CD4-positive, CD25-positive, alpha-beta regulatory T cell (primary cell): Measurements from ENCODE around the gene LRMDA. TPM values are rescaled to one million over a fixed set of nuclear protein-coding genes. Genes with fewer than 3 reads are reported as not detected.

Experiments
- ATAC-seq, 2 donors: fragments of 150-1000 bp; cut with Tn5 transposase; one replicate each; pipeline ENCODE4 v1.10.0; 2021; ENCODE audit warnings: low read depth in 2 of 2, moderate number of reproducible peaks in 2 of 2, moderate library complexity in 1 of 2
- DNase-seq, 3 donors: peaks; one replicate each; pipeline versions ENCODE4 v3.0.0 to v3.0.0-alpha.2; 2012 to 2022; ENCODE audit warnings: mixed read lengths in 1 of 3
- H3K27ac ChIP-seq: one replicate; pipeline ENCODE4 v1.7.0; 2013; ENCODE audit warnings: mild to moderate bottlenecking, low read length; ENCODE audit not compliant: insufficient read depth, poor library complexity, severe bottlenecking
- H3K27me3 ChIP-seq: one replicate; pipeline ENCODE4 v1.7.0; 2013; ENCODE audit warnings: low read length; ENCODE audit not compliant: control insufficient read depth, insufficient read depth
- H3K36me3 ChIP-seq: one replicate; pipeline ENCODE4 v1.7.0; 2013; ENCODE audit warnings: mild to moderate bottlenecking, low read length, moderate library complexity; ENCODE audit not compliant: control insufficient read depth, insufficient read depth
- H3K4me1 ChIP-seq: 2 replicates; pipeline ENCODE4 v1.7.0; 2013; ENCODE audit warnings: mild to moderate bottlenecking, low read length; ENCODE audit not compliant: insufficient read depth, control insufficient read depth, poor library complexity, severe bottlenecking
- H3K4me3 ChIP-seq: one replicate; pipeline ENCODE4 v1.7.0; 2013; ENCODE audit warnings: low read depth, mild to moderate bottlenecking, low read length, moderate library complexity
- H3K9me3 ChIP-seq, 2 experiments: 1 replicate in 1 of 2; 2 replicates in 1 of 2; pipeline ENCODE4 v1.7.0; 2013; ENCODE audit warnings: low read length in 2 of 2, mild to moderate bottlenecking in 1 of 2, moderate library complexity in 1 of 2; ENCODE audit not compliant: control insufficient read depth in 2 of 2
- H3K27ac Mint-ChIP-seq, 3 donors: one replicate each; pipeline ENCODE4 v1.8.0; 2020 to 2022; ENCODE audit warnings: mild to moderate bottlenecking in 3 of 3, mixed read lengths in 3 of 3, moderate library complexity in 2 of 3
- H3K27me3 Mint-ChIP-seq: one replicate; pipeline ENCODE4 v1.8.0; 2022; ENCODE audit warnings: mild to moderate bottlenecking, mixed read lengths
- H3K36me3 Mint-ChIP-seq: one replicate; pipeline ENCODE4 v1.8.0; 2020; ENCODE audit warnings: mixed read lengths
- H3K4me1 Mint-ChIP-seq, 4 donors: one replicate each; pipeline ENCODE4 v1.8.0; 2020 to 2022; ENCODE audit warnings: mixed read lengths in 4 of 4, mild to moderate bottlenecking in 1 of 4
- H3K4me3 Mint-ChIP-seq, 4 donors: one replicate each; pipeline ENCODE4 v1.8.0; 2020 to 2022; ENCODE audit warnings: mild to moderate bottlenecking in 4 of 4, mixed read lengths in 4 of 4, moderate library complexity in 3 of 4
- H3K9me3 Mint-ChIP-seq, 7 donors: one replicate each; pipeline ENCODE4 v1.8.0; 2020 to 2022; ENCODE audit warnings: mixed read lengths in 7 of 7, mild to moderate bottlenecking in 3 of 7, moderate library complexity in 2 of 7
- polyA plus RNA-seq, 4 donors: library from polyadenylated mRNA; unstranded; fragments of 300-500 nt; fragmentation: Illumina TruSeq; gene quantifications; one replicate each; pipeline ENCODE4 v1.2.3, GENCODE V29; 2021
- total RNA-seq: library from RNA; stranded (reverse); gene quantifications from one replicate; pipeline ENCODE4 v1.2.3, GENCODE V29; 2022

The LRMDA gene
- total and polyA plus RNA-seq, 5 donors from 2014 or later: 0.10 TPM; not detected in 4

DNA sequence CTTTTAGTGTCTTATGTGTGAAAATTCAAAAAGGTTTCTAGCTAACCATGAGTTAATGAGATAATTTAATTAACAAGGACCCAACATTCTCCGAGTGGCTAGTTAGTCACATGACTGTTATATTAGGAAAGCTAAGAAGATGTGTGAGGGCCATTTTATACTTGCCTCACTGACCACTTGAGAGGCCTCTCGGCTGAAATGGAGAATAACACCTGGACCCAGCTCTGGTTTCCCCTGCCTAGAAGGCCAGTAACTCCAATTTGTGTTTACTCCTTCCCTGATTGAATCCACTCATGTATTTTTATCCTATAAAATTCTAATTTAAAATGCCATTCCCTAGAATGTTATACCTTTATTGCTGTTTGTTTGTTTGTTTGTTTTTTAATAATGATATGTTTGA is 1115.0 kb downstream of the LRMDA start:
- H3K4me1 Mint-ChIP-seq: no peaks in the 10 kb centered on the region
- Histone ChIP-seq H3K4me1 (no peaks in the 10 kb centered on the region), H3K27me3 (no peaks in the 10 kb centered on the region), H3K9me3 (no peaks in the 10 kb centered on the region), H3K27ac (no peak overlapping the region), H3K36me3 (no peaks in the 10 kb centered on the region), H3K4me3 (no peak overlapping the region)
- DNase-seq (no peak), ATAC-seq (no peak)
- no peaks in the 10 kb centered on the region for H3K36me3 Mint-ChIP-seq
- peaks cover 0 to 4% (median 0%) of the 10 kb centered on the region in 7 donors for H3K9me3 Mint-ChIP-seq
- no peak overlapping the region for H3K27ac Mint-ChIP-seq
- H3K27me3 Mint-ChIP-seq: peaks cover 11% of the 10 kb centered on the region
- no peak overlapping the region for H3K4me3 Mint-ChIP-seq

DNA sequence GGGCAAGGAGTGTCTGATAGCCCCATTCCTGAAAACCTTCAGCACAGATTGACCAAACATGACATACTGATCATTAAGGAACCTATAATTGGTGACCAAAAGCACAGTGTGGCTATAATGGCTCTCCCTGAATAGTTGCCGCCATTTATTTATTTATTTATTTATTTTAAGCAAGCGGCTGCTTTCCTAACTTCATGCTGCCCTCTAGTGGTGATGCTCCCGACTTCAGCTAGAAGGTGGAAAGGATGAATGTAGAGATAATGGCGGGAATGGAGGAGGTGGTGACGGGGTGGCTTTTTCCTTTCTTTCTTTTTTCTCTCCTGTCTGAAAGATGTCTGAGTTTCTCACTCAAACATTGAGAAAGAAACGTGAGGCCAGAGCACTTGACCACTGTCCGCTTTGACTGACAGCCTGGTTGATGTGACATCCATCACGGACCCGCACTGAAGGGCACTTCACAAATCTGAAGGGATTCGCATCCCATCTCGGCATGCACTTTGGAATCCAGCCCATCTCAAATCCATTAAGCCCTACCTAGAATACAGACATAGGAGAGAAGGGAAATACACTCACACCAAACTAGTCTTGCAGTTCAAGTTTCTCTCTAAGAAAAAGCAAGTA is 1116.0 kb downstream of the LRMDA start:
- H3K4me3 Mint-ChIP-seq: no peak overlapping the region
- H3K36me3 Mint-ChIP-seq: no peaks in the 10 kb centered on the region
- Histone ChIP-seq H3K27ac (no peak overlapping the region), H3K36me3 (no peaks in the 10 kb centered on the region), H3K4me1 (no peaks in the 10 kb centered on the region), H3K27me3 (no peaks in the 10 kb centered on the region), H3K4me3 (no peak overlapping the region), H3K9me3 (no peaks in the 10 kb centered on the region)
- no peak overlapping the region for H3K27ac Mint-ChIP-seq
- peaks cover 0 to 4% (median 0%) of the 10 kb centered on the region in 7 donors for H3K9me3 Mint-ChIP-seq
- ATAC-seq (no peak), DNase-seq (peak in 2 of 3 donors; percentile 5 to 53)
- H3K4me1 Mint-ChIP-seq: no peaks in the 10 kb centered on the region
- H3K27me3 Mint-ChIP-seq: peaks cover 11% of the 10 kb centered on the region

DNA sequence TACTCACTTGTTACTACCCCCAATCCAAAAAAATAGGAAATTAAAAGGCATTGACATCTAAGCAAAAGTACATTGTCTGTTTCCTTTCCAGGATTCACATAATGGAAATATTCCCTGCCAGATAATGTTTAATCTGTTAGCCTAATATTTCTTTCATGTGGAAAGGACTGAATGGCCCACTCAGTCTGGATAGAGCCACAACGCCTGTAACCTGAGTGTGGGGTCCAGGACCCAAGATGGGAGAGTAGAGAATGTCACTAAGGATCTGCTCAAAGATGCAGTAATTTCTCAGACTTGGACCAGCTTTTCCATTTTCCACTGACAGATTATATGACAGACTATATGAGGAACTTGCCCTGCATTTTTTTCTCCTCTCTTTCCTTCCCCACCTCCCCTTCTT is 1117.3 kb downstream of the LRMDA start:
- Mint-ChIP-seq H3K27me3 (peaks cover 11% of the 10 kb centered on the region), H3K4me3 (no peak overlapping the region), H3K4me1 (no peaks in the 10 kb centered on the region), H3K27ac (no peak overlapping the region), H3K9me3 (peaks cover 0 to 4% (median 0%) of the 10 kb centered on the region in 7 donors), H3K36me3 (no peaks in the 10 kb centered on the region)
- Histone ChIP-seq H3K36me3 (no peaks in the 10 kb centered on the region), H3K27ac (no peak overlapping the region), H3K4me3 (no peak overlapping the region), H3K27me3 (no peaks in the 10 kb centered on the region), H3K9me3 (no peaks in the 10 kb centered on the region), H3K4me1 (no peaks in the 10 kb centered on the region)
- no peak for DNase-seq
- ATAC-seq: no peak

DNA sequence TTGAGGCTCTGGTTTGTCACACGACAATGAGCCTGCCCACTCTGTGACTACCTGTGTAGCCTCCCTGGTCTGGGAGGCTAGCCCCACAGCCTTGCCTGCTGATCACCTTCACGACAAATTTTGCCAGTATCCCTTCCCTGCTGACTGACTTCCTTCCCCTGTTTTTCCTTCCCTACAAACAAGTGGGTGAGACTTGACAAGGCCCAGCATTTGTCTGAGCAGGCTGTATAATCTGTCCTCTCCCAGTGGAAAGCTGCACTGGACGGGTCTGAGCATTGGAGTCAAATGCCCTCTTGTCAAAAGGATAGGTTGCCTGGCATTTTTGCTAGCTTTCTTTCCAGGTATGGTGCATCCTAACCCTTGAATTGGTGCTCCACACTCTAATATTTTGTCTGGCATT is 1117.7 kb downstream of the LRMDA start:
- Mint-ChIP-seq H3K36me3 (no peaks in the 10 kb centered on the region), H3K27me3 (peaks cover 11% of the 10 kb centered on the region), H3K4me1 (no peaks in the 10 kb centered on the region), H3K9me3 (peaks cover 0 to 4% (median 0%) of the 10 kb centered on the region in 7 donors), H3K4me3 (no peak overlapping the region), H3K27ac (no peak overlapping the region)
- Histone ChIP-seq H3K4me3 (no peak overlapping the region), H3K36me3 (no peaks in the 10 kb centered on the region), H3K9me3 (no peaks in the 10 kb centered on the region), H3K27me3 (no peaks in the 10 kb centered on the region), H3K4me1 (no peaks in the 10 kb centered on the region), H3K27ac (no peak overlapping the region)
- DNase-seq: no peak
- ATAC-seq: no peak

DNA sequence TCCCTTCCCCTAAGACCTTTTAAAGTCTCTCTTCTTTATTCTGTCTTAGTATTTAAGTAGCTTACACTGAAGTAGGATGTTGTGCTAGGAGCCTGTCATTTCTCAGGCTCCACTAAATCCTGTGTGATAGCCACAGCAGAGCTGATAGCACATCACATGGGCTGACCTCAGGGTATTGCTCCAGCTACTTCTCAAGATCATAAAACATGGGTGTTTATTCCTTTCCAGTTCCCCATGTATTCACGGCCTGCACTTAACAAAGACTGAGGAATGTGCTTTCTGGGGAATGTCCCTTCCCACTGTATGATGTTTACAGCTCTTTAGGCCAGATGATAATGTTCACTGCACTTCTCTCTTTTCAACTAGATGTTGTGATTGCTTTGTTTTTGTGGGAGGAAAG is 1119.4 kb downstream of the LRMDA start:
- no peaks in the 10 kb centered on the region for H3K36me3 ChIP-seq
- no peak overlapping the region for H3K4me3 ChIP-seq
- Mint-ChIP-seq H3K27ac (no peak overlapping the region), H3K27me3 (peaks cover 11% of the 10 kb centered on the region), H3K36me3 (no peaks in the 10 kb centered on the region), H3K4me1 (no peaks in the 10 kb centered on the region), H3K4me3 (no peak overlapping the region), H3K9me3 (peaks cover 0 to 3% (median 0%) of the 10 kb centered on the region in 7 donors)
- H3K27ac ChIP-seq: no peak overlapping the region
- DNase-seq (no peak), ATAC-seq (no peak)
- no peaks in the 10 kb centered on the region for H3K27me3 ChIP-seq
- no peaks in the 10 kb centered on the region for H3K4me1 ChIP-seq
- H3K9me3 ChIP-seq: no peaks in the 10 kb centered on the region

DNA sequence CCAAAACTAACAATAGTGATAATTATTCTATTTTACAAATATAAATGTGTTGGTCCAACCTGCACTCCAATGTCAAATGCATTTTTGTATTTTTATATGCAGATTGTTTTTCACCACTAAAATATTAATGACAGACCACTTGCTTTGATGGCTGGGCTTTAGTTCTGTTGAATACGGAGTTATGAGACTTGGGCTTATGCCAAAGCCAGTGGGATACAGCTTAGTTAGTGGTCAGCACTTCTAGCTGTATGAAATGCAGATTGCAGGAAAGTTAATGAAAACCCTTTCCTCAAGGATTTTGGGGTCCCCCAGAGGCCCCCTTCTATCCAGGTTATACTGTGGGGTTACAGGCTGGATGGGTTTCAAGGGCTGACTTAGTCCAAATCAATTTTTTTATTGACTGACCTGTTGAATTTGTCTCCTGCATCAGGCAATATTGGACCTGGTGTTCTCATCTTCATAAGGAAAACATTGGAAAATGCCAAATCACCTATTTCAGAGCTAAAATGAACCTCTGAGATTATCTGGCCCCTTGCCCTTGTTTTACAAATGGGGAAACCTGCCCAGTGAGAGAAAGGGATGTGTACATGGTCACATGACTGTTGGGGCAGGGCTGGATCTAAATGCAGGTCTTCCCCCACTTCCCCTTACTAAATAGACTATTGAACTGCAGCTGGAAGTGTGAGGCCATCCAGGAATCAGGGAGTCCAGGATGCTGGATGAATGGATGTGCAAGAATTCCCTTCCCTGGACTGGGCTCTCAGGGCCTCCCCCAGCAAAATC is 1120.9 kb downstream of the LRMDA start:
- H3K27me3 ChIP-seq: no peaks in the 10 kb centered on the region
- DNase-seq: no peak
- Mint-ChIP-seq H3K9me3 (peaks cover 0 to 3% (median 0%) of the 10 kb centered on the region in 7 donors), H3K4me3 (no peak overlapping the region), H3K27me3 (peaks cover 11% of the 10 kb centered on the region), H3K4me1 (no peaks in the 10 kb centered on the region), H3K36me3 (no peaks in the 10 kb centered on the region), H3K27ac (no peak overlapping the region)
- no peaks in the 10 kb centered on the region for H3K9me3 ChIP-seq
- no peak for ATAC-seq
- H3K36me3 ChIP-seq: no peaks in the 10 kb centered on the region
- H3K4me1 ChIP-seq: no peaks in the 10 kb centered on the region
- H3K27ac ChIP-seq: no peak overlapping the region
- no peak overlapping the region for H3K4me3 ChIP-seq

DNA sequence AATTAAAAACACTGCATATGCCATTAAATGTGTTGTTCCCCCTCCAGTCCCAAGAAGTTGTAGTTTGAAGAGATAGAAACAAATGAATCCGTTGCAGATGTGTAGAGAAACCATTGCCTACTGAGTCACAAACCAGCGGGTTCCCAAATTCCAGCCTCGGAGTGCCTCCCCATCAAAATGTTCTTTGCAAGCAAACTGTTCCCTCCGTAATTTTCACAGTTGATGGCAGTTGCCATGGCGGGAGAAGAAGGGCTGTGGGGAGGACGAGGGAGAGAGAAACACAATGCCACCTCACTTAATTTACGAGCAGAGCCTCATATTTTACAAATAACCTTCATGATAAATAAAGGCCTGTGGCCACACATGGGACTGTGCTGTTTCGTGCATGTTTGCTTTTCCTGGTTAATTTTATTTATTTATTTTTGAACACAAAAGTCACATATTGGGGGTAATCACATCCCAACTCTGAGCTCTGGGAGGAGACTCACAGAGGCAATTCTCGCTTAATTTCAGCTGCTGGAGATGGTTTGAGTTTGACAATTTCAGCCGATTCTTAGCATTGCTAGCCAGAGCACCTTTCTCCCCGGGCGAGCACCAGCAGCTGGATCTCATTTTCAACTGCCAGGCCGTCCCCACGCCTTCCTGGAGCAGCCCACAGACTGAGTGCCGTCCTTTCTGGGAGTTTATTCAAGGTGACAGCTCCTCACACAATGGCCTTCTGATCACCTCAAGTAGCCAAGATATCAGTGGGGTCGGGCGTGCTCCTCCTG is 1122.0 kb downstream of the LRMDA start:
- H3K4me1 Mint-ChIP-seq: no peaks in the 10 kb centered on the region
- Histone ChIP-seq H3K27me3 (no peaks in the 10 kb centered on the region), H3K27ac (no peak overlapping the region), H3K36me3 (no peaks in the 10 kb centered on the region), H3K4me3 (no peak overlapping the region), H3K9me3 (no peaks in the 10 kb centered on the region), H3K4me1 (no peaks in the 10 kb centered on the region)
- ATAC-seq: no peak
- H3K36me3 Mint-ChIP-seq: no peaks in the 10 kb centered on the region
- no peak overlapping the region for H3K27ac Mint-ChIP-seq
- no peak for DNase-seq
- peaks cover 10% of the 10 kb centered on the region for H3K27me3 Mint-ChIP-seq
- H3K9me3 Mint-ChIP-seq: peaks cover 0 to 3% (median 0%) of the 10 kb centered on the region in 7 donors
- no peak overlapping the region for H3K4me3 Mint-ChIP-seq
